Small intestine (tissue), 7 donors: Measurements from ENCODE around the gene RAB42. TPM values are rescaled to one million over a fixed set of nuclear protein-coding genes. Genes with fewer than 3 reads are reported as not detected.
"Not testable (repeated sequence)": the region's sequence is repeated elsewhere in the genome, so short reads cannot be mapped to it uniquely, and the experiment has no call there.

ENCODE experiments used
- DNase-seq, 2 donors: peaks; one replicate each; pipeline versions ENCODE4 v3.0.0 to v3.0.0-alpha.2; 2013
- FAIRE-seq: peaks from 2 replicates; lab custom pipeline; 2012; peaks lifted over from hg19 to GRCh38; lab: Jason Lieb, UNC
- H3K27ac ChIP-seq, 3 donors: one replicate each; pipeline ENCODE4 v1.5.1; 2013; ENCODE audit warnings: low read length in 2 of 3, mild to moderate bottlenecking in 2 of 3, control low read depth in 1 of 3, inconsistent platforms in 1 of 3, low read depth in 1 of 3, moderate library complexity in 1 of 3
- H3K27me3 ChIP-seq, 3 donors: one replicate each; pipeline ENCODE4 v1.6.1; 2013; ENCODE audit warnings: low read length in 3 of 3, inconsistent platforms in 1 of 3; ENCODE audit not compliant: control insufficient read depth in 3 of 3, insufficient read depth in 3 of 3
- H3K36me3 ChIP-seq, 3 donors: one replicate each; pipeline ENCODE4 v1.6.1; 2013; ENCODE audit warnings: low read length in 3 of 3, inconsistent platforms in 1 of 3, low read depth in 1 of 3, mild to moderate bottlenecking in 1 of 3, moderate library complexity in 1 of 3; ENCODE audit not compliant: control insufficient read depth in 3 of 3, insufficient read depth in 2 of 3
- H3K4me1 ChIP-seq, 3 donors: one replicate each; pipeline ENCODE4 v1.6.1; 2013; ENCODE audit warnings: low read length in 2 of 3, inconsistent platforms in 1 of 3, low read depth in 1 of 3, mild to moderate bottlenecking in 1 of 3, moderate library complexity in 1 of 3; ENCODE audit not compliant: control insufficient read depth in 3 of 3, insufficient read depth in 2 of 3
- H3K4me3 ChIP-seq, 3 donors: one replicate each; pipeline ENCODE4 v1.5.1; 2013; ENCODE audit warnings: low read length in 3 of 3, control low read depth in 1 of 3, inconsistent platforms in 1 of 3, low read depth in 1 of 3, mild to moderate bottlenecking in 1 of 3, moderate library complexity in 1 of 3
- H3K9me3 ChIP-seq, 2 donors: one replicate each; pipeline ENCODE4 v1.6.1; 2013; ENCODE audit warnings: low read depth in 1 of 2, low read length in 1 of 2; ENCODE audit not compliant: control insufficient read depth in 2 of 2, insufficient read depth in 1 of 2
- WGBS, 3 donors: extraction: QIAGEN DNeasy Blood & Tissue Kit; methylation state at CpG; one replicate each; pipeline ENCODE4 v1.1.7; 2013; 5-methylcytosine and 5-hydroxymethylcytosine counted together
- polyA plus RNA-seq, 4 donors: library from polyadenylated mRNA; stranded (reverse) in 3 of 4; unstranded in 1 of 4; fragments of 200-250 nt in 3 of 4; fragments of 120-200 nt in 1 of 4; gene quantifications; one replicate each; pipeline versions ENCODE4 v1.2.1 to v1.2.3, GENCODE V29; 2013
- donor health status: healthy with polysubstance abuse.
- donor health status: control.
- donor health status: control.
- donor health status: Bipolar disorder and iron deficiency.
- donor health status: healthy.

Gene RAB42
- polyA plus RNA-seq, 4 donors = 1.7 to 28.1 (median 4.8) TPM

GRCh38 chr1:28565040-28565439 is 27.0 kb upstream of the RAB42 start:
- Histone ChIP-seq H3K36me3 (peaks cover 8 to 70% (median 19%) of the 10 kb centered on the region in 3 donors), H3K27me3 (no peaks in the 10 kb centered on the region), H3K4me1 (no peaks in the 10 kb centered on the region), H3K4me3 (no peak overlapping the region), H3K27ac (no peak overlapping the region), H3K9me3 (no peaks in the 10 kb centered on the region)
- FAIRE-seq (no peak), DNase-seq (no peak)
- WGBS, 3 donors = 98 to 99% (median 98%) methylated on average over 7 of the region's 7 CpGs

GRCh38 chr1:28565726-28566125 is 26.3 kb upstream of the RAB42 start:
- Histone ChIP-seq H3K27ac (no peak overlapping the region), H3K4me3 (no peak overlapping the region), H3K27me3 (no peaks in the 10 kb centered on the region), H3K36me3 (peaks cover 8 to 72% (median 20%) of the 10 kb centered on the region in 3 donors), H3K4me1 (no peaks in the 10 kb centered on the region), H3K9me3 (no peaks in the 10 kb centered on the region)
- FAIRE-seq = no peak
- no peak for DNase-seq
- WGBS, 3 donors = 95 to 99% (median 96%) methylated on average over 6 of the region's 6 CpGs

GRCh38 chr1:28566931-28567330 is 25.1 kb upstream of the RAB42 start:
- no peak for FAIRE-seq

GRCh38 chr1:28571911-28572310 is 20.2 kb upstream of the RAB42 start:
- no peak overlapping the region for H3K27ac ChIP-seq
- H3K4me3 ChIP-seq = no peak overlapping the region
- no peaks in the 10 kb centered on the region for H3K9me3 ChIP-seq
- DNase-seq = no peak
- no peak for FAIRE-seq
- H3K36me3 ChIP-seq = peaks cover 12 to 73% (median 13%) of the 10 kb centered on the region in 3 donors
- no peaks in the 10 kb centered on the region for H3K4me1 ChIP-seq
- no peaks in the 10 kb centered on the region for H3K27me3 ChIP-seq
- 90 to 95% (median 94%) methylated on average over 4 of the region's 4 CpGs for WGBS, 3 donors

More at GRCh38 chr1:28566931-28567330, 25.1 kb upstream of the RAB42 start:
- no peaks in the 10 kb centered on the region for H3K4me1 ChIP-seq
- no peak for DNase-seq
- 89 to 100% (median 94%) methylated on average over 2 of the region's 2 CpGs for WGBS, 3 donors
- H3K4me3 ChIP-seq = no peak overlapping the region
- no peak overlapping the region for H3K27ac ChIP-seq
- H3K9me3 ChIP-seq = no peaks in the 10 kb centered on the region
- H3K27me3 ChIP-seq = no peaks in the 10 kb centered on the region
- peaks cover 9 to 70% (median 14%) of the 10 kb centered on the region in 3 donors for H3K36me3 ChIP-seq

- not testable (repeated sequence) for H3K4me3 ChIP-seq, H3K27me3 ChIP-seq, H3K9me3 ChIP-seq, H3K4me1 ChIP-seq, FAIRE-seq, DNase-seq, H3K27ac ChIP-seq
- WGBS, 3 donors = 90 to 92% (median 91%) methylated on average over 12 of the region's 12 CpGs
- H3K36me3 ChIP-seq = peaks cover 13 to 69% (median 18%) of the 10 kb centered on the region in 3 donors
Measured at GRCh38 chr1:28572891-28573290, 19.2 kb upstream of the RAB42 start.

- Histone ChIP-seq H3K4me3 (no peak overlapping the region), H3K27ac (no peak overlapping the region), H3K36me3 (peaks cover 15 to 69% (median 21%) of the 10 kb centered on the region in 3 donors), H3K27me3 (no peaks in the 10 kb centered on the region), H3K4me1 (no peaks in the 10 kb centered on the region), H3K9me3 (no peaks in the 10 kb centered on the region)
- FAIRE-seq (no peak), DNase-seq (no peak)
- WGBS, 3 donors = 98 to 99% (median 98%) methylated on average over 11 of the region's 11 CpGs
Measured at GRCh38 chr1:28573564-28573963, 18.5 kb upstream of the RAB42 start.

- H3K4me1 ChIP-seq = peaks cover 0 to 12% (median 2%) of the 10 kb centered on the region in 3 donors
Measured at GRCh38 chr1:28577052-28577678, 14.9 kb upstream of the RAB42 start.

GRCh38 chr1:28577738-28578536 is 14.1 kb upstream of the RAB42 start:
- FAIRE-seq (no peak), DNase-seq (no peak)
- H3K27ac ChIP-seq = no peak overlapping the region
- WGBS, 3 donors = 66 to 70% (median 68%) methylated on average over 6 of the region's 6 CpGs
- peaks cover 0 to 16% (median 2%) of the 10 kb centered on the region in 3 donors for H3K4me1 ChIP-seq
- peaks cover 15 to 59% (median 23%) of the 10 kb centered on the region in 3 donors for H3K36me3 ChIP-seq
- no peak overlapping the region for H3K4me3 ChIP-seq
- H3K9me3 ChIP-seq = no peaks in the 10 kb centered on the region
- no peaks in the 10 kb centered on the region for H3K27me3 ChIP-seq

More at GRCh38 chr1:28577052-28577678, 14.9 kb upstream of the RAB42 start:
- H3K27ac ChIP-seq = no peak overlapping the region
- H3K4me3 ChIP-seq = no peak overlapping the region
- FAIRE-seq (no peak), DNase-seq (peak in 1 of 2 donors; percentile 9)
- H3K9me3 ChIP-seq = no peaks in the 10 kb centered on the region
- H3K36me3 ChIP-seq = peaks cover 15 to 67% (median 23%) of the 10 kb centered on the region in 3 donors
- H3K27me3 ChIP-seq = no peaks in the 10 kb centered on the region
- WGBS, 3 donors = 74 to 94% (median 90%) methylated on average over 1 of the region's 1 CpG
